Neural cell (in vitro differentiated cells): ENCODE results near the gene GATA2. TPM values are rescaled to one million over a fixed set of nuclear protein-coding genes. Genes with fewer than 3 reads are reported as not detected.

Experiments
- H2AFZ ChIP-seq: fragments of 200-600, 300-800 bp; sonication (generic), shearing (Covaris generic); 2 replicates; pipeline ENCODE4 v1.6.0; 2014; ENCODE audit warnings: low read depth, mild to moderate bottlenecking, antibody characterized with exemption, low read length, moderate library complexity
- H3F3A ChIP-seq: fragments of 200-600 bp; shearing (Covaris generic); 2 replicates; pipeline ENCODE4 v1.6.1; 2016; ENCODE audit warnings: mild to moderate bottlenecking, moderate library complexity, mixed read lengths, antibody characterized with exemption, low read length; ENCODE audit not compliant: insufficient read depth, poor library complexity, severe bottlenecking
- H3K27ac ChIP-seq: fragments of 200-600, 300-800 bp; sonication (generic), shearing (Covaris generic); 2 replicates; pipeline ENCODE4 v1.5.1; 2014; ENCODE audit warnings: mild to moderate bottlenecking, low read length, moderate library complexity
- H3K27me3 ChIP-seq: fragments of 300-800, 200-600 bp; sonication (generic), shearing (Covaris generic); 2 replicates; pipeline ENCODE4 v1.6.0; 2014; ENCODE audit warnings: mild to moderate bottlenecking, low read depth, low read length, moderate library complexity; ENCODE audit not compliant: insufficient read depth
- H3K36me3 ChIP-seq: fragments of 300-800, 200-600 bp; sonication (generic), shearing (Covaris generic); 2 replicates; pipeline ENCODE4 v1.5.1; 2014; ENCODE audit warnings: mild to moderate bottlenecking, antibody characterized with exemption, low read length, moderate library complexity; ENCODE audit not compliant: insufficient read depth
- H3K4me2 ChIP-seq: fragments of 300-800, 200-600 bp; sonication (generic), shearing (Covaris generic); 2 replicates; pipeline ENCODE4 v1.6.0; 2014; ENCODE audit warnings: mild to moderate bottlenecking, low read length
- H3K4me3 ChIP-seq: fragments of 300-800, 200-600 bp; sonication (generic), shearing (Covaris generic); 2 replicates; pipeline ENCODE4 v1.5.1; 2014; ENCODE audit warnings: mild to moderate bottlenecking, low read length, moderate library complexity
- H3K79me2 ChIP-seq: fragments of 200-600 bp; shearing (Covaris generic); replicated peaks from 2 replicates; pipeline ENCODE4 v1.6.0; 2014; ENCODE audit warnings: mild to moderate bottlenecking, low read length, moderate library complexity; ENCODE audit not compliant: insufficient read depth
- H3K9ac ChIP-seq: fragments of 300-800, 200-600 bp; sonication (generic), shearing (Covaris generic); 2 replicates; pipeline ENCODE4 v1.6.1; 2016; ENCODE audit warnings: mild to moderate bottlenecking, low read length, mixed read lengths
- H3K9me2 ChIP-seq: fragments of 200-600 bp; shearing (Covaris generic); 2 replicates; pipeline ENCODE4 v1.6.1; 2016; ENCODE audit warnings: mild to moderate bottlenecking, low read length, mixed read lengths; ENCODE audit not compliant: insufficient read depth
- H3K9me3 ChIP-seq: fragments of 200-600, 300-800 bp; sonication (generic), shearing (Covaris generic); 2 replicates; pipeline ENCODE4 v1.6.1; 2016; ENCODE audit warnings: mild to moderate bottlenecking, mixed run types, low read length, moderate library complexity, mixed read lengths
- H4K20me1 ChIP-seq: fragments of 200-600 bp; shearing (Covaris generic); 2 replicates; pipeline ENCODE4 v1.6.1; 2016; ENCODE audit warnings: mild to moderate bottlenecking, mixed run types; ENCODE audit not compliant: insufficient read depth
- EP300 ChIP-seq: fragments of 450-650 bp; conservative IDR thresholded peaks from 2 replicates; pipeline ENCODE4 v1.6.1; 2014; ENCODE audit warnings: antibody characterized with exemption, mild to moderate bottlenecking, moderate library complexity; ENCODE audit not compliant: poor library complexity, severe bottlenecking
- EZH2 ChIP-seq: fragments of 200-600, 300-800 bp; shearing (Covaris generic), sonication (generic); IDR thresholded peaks from 2 replicates; pipeline ENCODE4 v1.6.1; 2014; ENCODE audit warnings: antibody characterized with exemption, low read length, borderline replicate concordance, mild to moderate bottlenecking; ENCODE audit not compliant: insufficient read depth, poor library complexity, severe bottlenecking
- MXI1 ChIP-seq: fragments of 450-650 bp; conservative IDR thresholded peaks from 2 replicates; pipeline ENCODE4 v1.6.1; 2014; ENCODE audit warnings: antibody characterized with exemption, mild to moderate bottlenecking; ENCODE audit not compliant: poor library complexity, severe bottlenecking
- POLR2AphosphoS5 ChIP-seq: IDR thresholded peaks from 2 replicates; pipeline ENCODE4 v1.6.1; 2012
- RAD21 ChIP-seq: fragments of 450-650 bp; conservative IDR thresholded peaks from 2 replicates; pipeline ENCODE4 v1.6.1; 2014; ENCODE audit warnings: antibody characterized with exemption, mild to moderate bottlenecking, moderate library complexity
- SMC3 ChIP-seq: fragments of 450-650 bp; conservative IDR thresholded peaks from 2 replicates; pipeline ENCODE4 v1.6.1; 2014; ENCODE audit warnings: antibody characterized with exemption, mild to moderate bottlenecking, moderate library complexity; ENCODE audit not compliant: poor library complexity
- TAF1 ChIP-seq: IDR thresholded peaks from 2 replicates; pipeline ENCODE4 v1.6.1; 2012; ENCODE audit warnings: low read depth
- polyA plus RNA-seq: library from polyadenylated mRNA; depleted of rRNA; stranded (reverse); fragments of >200 nt; gene quantifications from 2 replicates; pipeline ENCODE4 v1.2.3, GENCODE V29; 2014
- TF ChIP-seq, protein P1 (sequence below): IDR thresholded peaks from 2 replicates; pipeline ENCODE4 v1.6.1; 2012; ENCODE audit warnings: borderline replicate concordance
- TF ChIP-seq, protein P2 (sequence below): fragments of 450-650 bp; IDR thresholded peaks from 2 replicates; pipeline ENCODE4 v1.5.1; 2014; ENCODE audit warnings: antibody characterized with exemption, mild to moderate bottlenecking, moderate library complexity; ENCODE audit not compliant: poor library complexity, severe bottlenecking

The GATA2 gene
- polyA plus RNA-seq, 1 donor from 2014 or later = not detected

DNA sequence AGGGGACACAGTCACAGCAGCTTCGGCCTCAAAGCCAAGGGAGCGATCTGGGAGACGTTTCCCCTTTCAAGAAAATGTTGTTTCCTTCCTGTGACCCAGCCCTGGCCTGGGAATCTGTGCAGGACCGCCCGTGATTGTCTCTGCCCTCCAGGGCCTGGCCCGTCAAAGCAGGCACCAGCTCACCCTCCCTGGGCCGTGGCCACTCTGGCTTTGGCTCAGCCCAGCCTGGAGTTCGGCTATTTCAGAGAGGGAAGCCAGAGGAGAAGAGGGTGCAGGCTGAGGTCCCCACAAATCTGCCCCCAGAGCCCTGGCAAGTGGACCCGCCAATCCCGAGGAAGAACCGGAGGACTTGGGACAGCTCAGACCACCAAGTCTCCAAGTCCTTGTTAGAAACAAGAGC is 12.7 kb downstream of the GATA2 start:
- Histone ChIP-seq H3K27ac (no peak overlapping the region), H2AFZ (no peak overlapping the region), H4K20me1 (no peaks in the 10 kb centered on the region), H3K27me3 (peaks cover 77% of the 10 kb centered on the region), H3K9me3 (no peaks in the 10 kb centered on the region), H3K36me3 (no peaks in the 10 kb centered on the region), H3K9me2 (no peaks in the 10 kb centered on the region), H3K4me2 (no peak overlapping the region), H3K9ac (no peak overlapping the region), H3F3A (no peaks in the 10 kb centered on the region), H3K4me3 (no peak overlapping the region), H3K79me2 (no peaks in the 10 kb centered on the region)
- TF ChIP-seq, protein P1, sequence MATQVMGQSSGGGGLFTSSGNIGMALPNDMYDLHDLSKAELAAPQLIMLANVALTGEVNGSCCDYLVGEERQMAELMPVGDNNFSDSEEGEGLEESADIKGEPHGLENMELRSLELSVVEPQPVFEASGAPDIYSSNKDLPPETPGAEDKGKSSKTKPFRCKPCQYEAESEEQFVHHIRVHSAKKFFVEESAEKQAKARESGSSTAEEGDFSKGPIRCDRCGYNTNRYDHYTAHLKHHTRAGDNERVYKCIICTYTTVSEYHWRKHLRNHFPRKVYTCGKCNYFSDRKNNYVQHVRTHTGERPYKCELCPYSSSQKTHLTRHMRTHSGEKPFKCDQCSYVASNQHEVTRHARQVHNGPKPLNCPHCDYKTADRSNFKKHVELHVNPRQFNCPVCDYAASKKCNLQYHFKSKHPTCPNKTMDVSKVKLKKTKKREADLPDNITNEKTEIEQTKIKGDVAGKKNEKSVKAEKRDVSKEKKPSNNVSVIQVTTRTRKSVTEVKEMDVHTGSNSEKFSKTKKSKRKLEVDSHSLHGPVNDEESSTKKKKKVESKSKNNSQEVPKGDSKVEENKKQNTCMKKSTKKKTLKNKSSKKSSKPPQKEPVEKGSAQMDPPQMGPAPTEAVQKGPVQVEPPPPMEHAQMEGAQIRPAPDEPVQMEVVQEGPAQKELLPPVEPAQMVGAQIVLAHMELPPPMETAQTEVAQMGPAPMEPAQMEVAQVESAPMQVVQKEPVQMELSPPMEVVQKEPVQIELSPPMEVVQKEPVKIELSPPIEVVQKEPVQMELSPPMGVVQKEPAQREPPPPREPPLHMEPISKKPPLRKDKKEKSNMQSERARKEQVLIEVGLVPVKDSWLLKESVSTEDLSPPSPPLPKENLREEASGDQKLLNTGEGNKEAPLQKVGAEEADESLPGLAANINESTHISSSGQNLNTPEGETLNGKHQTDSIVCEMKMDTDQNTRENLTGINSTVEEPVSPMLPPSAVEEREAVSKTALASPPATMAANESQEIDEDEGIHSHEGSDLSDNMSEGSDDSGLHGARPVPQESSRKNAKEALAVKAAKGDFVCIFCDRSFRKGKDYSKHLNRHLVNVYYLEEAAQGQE = no peak
- TF ChIP-seq SMC3 = no peak
- TF ChIP-seq EP300 = no peak
- TF ChIP-seq, protein P2, sequence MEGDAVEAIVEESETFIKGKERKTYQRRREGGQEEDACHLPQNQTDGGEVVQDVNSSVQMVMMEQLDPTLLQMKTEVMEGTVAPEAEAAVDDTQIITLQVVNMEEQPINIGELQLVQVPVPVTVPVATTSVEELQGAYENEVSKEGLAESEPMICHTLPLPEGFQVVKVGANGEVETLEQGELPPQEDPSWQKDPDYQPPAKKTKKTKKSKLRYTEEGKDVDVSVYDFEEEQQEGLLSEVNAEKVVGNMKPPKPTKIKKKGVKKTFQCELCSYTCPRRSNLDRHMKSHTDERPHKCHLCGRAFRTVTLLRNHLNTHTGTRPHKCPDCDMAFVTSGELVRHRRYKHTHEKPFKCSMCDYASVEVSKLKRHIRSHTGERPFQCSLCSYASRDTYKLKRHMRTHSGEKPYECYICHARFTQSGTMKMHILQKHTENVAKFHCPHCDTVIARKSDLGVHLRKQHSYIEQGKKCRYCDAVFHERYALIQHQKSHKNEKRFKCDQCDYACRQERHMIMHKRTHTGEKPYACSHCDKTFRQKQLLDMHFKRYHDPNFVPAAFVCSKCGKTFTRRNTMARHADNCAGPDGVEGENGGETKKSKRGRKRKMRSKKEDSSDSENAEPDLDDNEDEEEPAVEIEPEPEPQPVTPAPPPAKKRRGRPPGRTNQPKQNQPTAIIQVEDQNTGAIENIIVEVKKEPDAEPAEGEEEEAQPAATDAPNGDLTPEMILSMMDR = no peak
- no peak for TF ChIP-seq RAD21
- no peak for TF ChIP-seq EZH2
- TF ChIP-seq POLR2AphosphoS5 = no peak
- no peak for TF ChIP-seq MXI1
- no peak for TF ChIP-seq TAF1

DNA sequence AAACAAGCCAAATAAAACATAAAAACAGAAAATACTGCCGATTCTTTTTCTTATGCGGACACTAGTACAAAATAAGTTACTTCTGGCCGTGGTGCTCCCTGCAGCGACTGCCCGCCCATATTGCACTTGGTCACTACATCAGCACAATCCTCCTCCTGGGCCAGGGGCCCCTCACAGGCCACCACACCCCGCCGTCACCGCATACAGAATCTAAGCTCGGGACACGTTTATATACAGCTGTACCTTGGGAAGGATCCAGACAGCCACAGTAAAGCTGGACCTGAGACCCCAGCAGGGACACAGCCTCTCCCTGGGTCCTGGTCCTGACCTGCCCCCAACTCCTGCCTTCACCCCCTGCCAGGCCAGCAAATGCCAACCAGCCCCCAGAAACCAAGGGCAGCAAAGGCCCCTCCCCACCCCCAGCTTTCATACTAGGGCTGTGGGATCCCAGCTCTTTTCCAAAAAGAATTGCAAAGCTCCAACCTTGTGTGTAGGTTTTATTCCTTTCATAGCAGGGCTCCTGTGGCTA is 13.4 kb downstream of the GATA2 start:
- Histone ChIP-seq H3K9me3 (no peaks in the 10 kb centered on the region), H3K27ac (no peak overlapping the region), H4K20me1 (no peaks in the 10 kb centered on the region), H3K79me2 (no peaks in the 10 kb centered on the region), H3K9me2 (no peaks in the 10 kb centered on the region), H3K36me3 (no peaks in the 10 kb centered on the region), H3F3A (no peaks in the 10 kb centered on the region), H3K27me3 (peaks cover 70% of the 10 kb centered on the region), H3K9ac (no peak overlapping the region), H2AFZ (no peak overlapping the region), H3K4me2 (no peak overlapping the region), H3K4me3 (no peak overlapping the region)
- TF ChIP-seq SMC3 (no peak), EP300 (no peak), MXI1 (no peak), TAF1 (no peak), RAD21 (no peak), POLR2AphosphoS5 (no peak)
- TF ChIP-seq, protein P1 = no peak
- TF ChIP-seq, protein P2 = no peak
